IMR-90 (cell line): Measurements from ENCODE around the gene TEX13C. TPM values are rescaled to one million over a fixed set of nuclear protein-coding genes. Genes with fewer than 3 reads are reported as not detected.

Experiments used
- ATAC-seq: fragments of 200-7000 bp; cut with Tn5 transposase; 2 replicates; pipeline ENCODE4 v1.9.1; 2020; ENCODE audit warnings: low read depth, mild to moderate bottlenecking, moderate library complexity
- BruUV-seq: library from RNA; stranded (reverse); fragments of 400-500 nt; replicated peaks from 2 replicates; lab custom pipeline; 2021; lab: Mats Ljungman, UMichigan
- CTCF ChIA-PET: fragments of 300-600 bp; formaldehyde crosslinking; extraction: SDS; loops from one replicate; lab custom pipeline; 2021; ENCODE audit warnings: antibody characterized with exemption; lab: Yijun Ruan, JAX
- POLR2A ChIA-PET: fragments of 300-600 bp; sonication (Branson Sonifier 250); formaldehyde crosslinking; loops from one replicate; lab custom pipeline; 2022; ENCODE audit warnings: antibody characterized with exemption; ENCODE audit not compliant: unreplicated experiment; lab: Charles Lee
- DNase-seq: peaks from one replicate; pipeline ENCODE4 v3.0.0; 2013
- H2AFZ ChIP-seq: replicated peaks from 2 replicates; pipeline ENCODE3; 2013; ENCODE audit warnings: low read length, mild to moderate bottlenecking; ENCODE audit not compliant: poor library complexity
- H2AK5ac ChIP-seq: 2 replicates; pipeline ENCODE4 v1.6.1; 2013; ENCODE audit warnings: low read depth, low read length, inconsistent platforms
- H2AK9ac ChIP-seq: replicated peaks from 2 replicates; pipeline ENCODE3; 2013; ENCODE audit warnings: mild to moderate bottlenecking, low read depth, low read length, moderate library complexity; ENCODE audit not compliant: poor library complexity
- H2BK120ac ChIP-seq: 2 replicates; pipeline ENCODE4 v1.6.1; 2013; ENCODE audit warnings: low read depth, low read length, inconsistent platforms
- H2BK15ac ChIP-seq: 3 replicates; pipeline ENCODE4 v1.6.1; 2013; ENCODE audit warnings: low read depth, low read length, inconsistent platforms
- H2BK20ac ChIP-seq: 2 replicates; pipeline ENCODE4 v1.6.1; 2013; ENCODE audit warnings: low read depth, mild to moderate bottlenecking, inconsistent platforms, low read length, moderate library complexity
- H2BK5ac ChIP-seq: 2 replicates; pipeline ENCODE4 v1.6.1; 2013; ENCODE audit warnings: mild to moderate bottlenecking, low read depth, low read length, inconsistent platforms; ENCODE audit not compliant: poor library complexity, severe bottlenecking
- H3K14ac ChIP-seq: replicated peaks from 2 replicates; pipeline ENCODE4 v1.6.1; 2013; ENCODE audit warnings: low read depth, low read length, inconsistent platforms
- H3K18ac ChIP-seq: 2 replicates; pipeline ENCODE4 v1.6.1; 2013; ENCODE audit warnings: low read depth, low read length, control low read depth
- H3K23ac ChIP-seq: 2 replicates; pipeline ENCODE4 v1.6.1; 2013; ENCODE audit warnings: low read depth, low read length, inconsistent platforms
- H3K27ac ChIP-seq: 2 replicates; pipeline ENCODE4 v1.5.1; 2013; ENCODE audit warnings: mild to moderate bottlenecking, control low read depth, low read length; ENCODE audit not compliant: insufficient read depth
- H3K27me3 ChIP-seq: 2 replicates; pipeline ENCODE4 v1.6.1; 2013; ENCODE audit warnings: low read length; ENCODE audit not compliant: control insufficient read depth, insufficient read depth
- H3K36me3 ChIP-seq: 2 replicates; pipeline ENCODE4 v1.6.1; 2013; ENCODE audit warnings: low read length, mixed read lengths; ENCODE audit not compliant: control insufficient read depth, insufficient read depth
- H3K4ac ChIP-seq: 2 replicates; pipeline ENCODE4 v1.6.1; 2013; ENCODE audit warnings: low read depth, low read length, inconsistent platforms
- H3K4me1 ChIP-seq: 2 replicates; pipeline ENCODE4 v1.6.1; 2013; ENCODE audit warnings: low read length, mixed read lengths; ENCODE audit not compliant: control insufficient read depth, insufficient read depth
- H3K4me2 ChIP-seq: 2 replicates; pipeline ENCODE4 v1.6.1; 2013; ENCODE audit warnings: low read depth, mild to moderate bottlenecking, control low read depth, low read length, moderate library complexity
- H3K4me3 ChIP-seq: 2 replicates; pipeline ENCODE4 v1.5.1; 2013; ENCODE audit warnings: low read depth, mild to moderate bottlenecking, control low read depth, low read length, moderate library complexity; ENCODE audit not compliant: insufficient read depth
- H3K56ac ChIP-seq: 2 replicates; pipeline ENCODE4 v1.6.1; 2013; ENCODE audit warnings: low read length, inconsistent platforms; ENCODE audit not compliant: insufficient read depth; ENCODE audit errors: extremely low read depth
- H3K79me1 ChIP-seq, 2 experiments: 2 replicates each; pipeline ENCODE4 v1.6.1; 2013; ENCODE audit warnings: low read length in 2 of 2, inconsistent platforms in 1 of 2, low read depth in 1 of 2
- H3K9ac ChIP-seq: 2 replicates; pipeline ENCODE4 v1.6.1; 2013; ENCODE audit warnings: low read depth, low read length, control low read depth
- H3K9me1 ChIP-seq: 2 replicates; pipeline ENCODE4 v1.6.1; 2013; ENCODE audit warnings: low read length, inconsistent platforms; ENCODE audit not compliant: insufficient read depth
- H3K9me3 ChIP-seq: 2 replicates; pipeline ENCODE4 v1.6.1; 2013; ENCODE audit warnings: low read length; ENCODE audit not compliant: control insufficient read depth, insufficient read depth
- H4K20me1 ChIP-seq: 2 replicates; pipeline ENCODE4 v1.6.1; 2013; ENCODE audit warnings: low read length, inconsistent platforms; ENCODE audit not compliant: insufficient read depth
- H4K5ac ChIP-seq: 2 replicates; pipeline ENCODE4 v1.6.1; 2013; ENCODE audit warnings: mild to moderate bottlenecking, low read depth, low read length, control low read depth
- H4K8ac ChIP-seq, 2 experiments: 2 replicates each; pipeline ENCODE4 v1.6.1; 2013; ENCODE audit warnings: low read depth in 2 of 2, low read length in 2 of 2, control low read depth in 1 of 2, inconsistent platforms in 1 of 2
- H4K91ac ChIP-seq: 2 replicates; pipeline ENCODE4 v1.6.1; 2013; ENCODE audit warnings: low read depth, low read length, inconsistent platforms; ENCODE audit not compliant: insufficient read depth
- FOS ChIP-seq: fragments of 150-350 bp; IDR thresholded peaks from 2 replicates; pipeline ENCODE4 v1.6.1; 2016; ENCODE audit warnings: low read depth, low read length
- POLR2A ChIP-seq: IDR thresholded peaks from 2 replicates; pipeline ENCODE4 v1.6.1; 2012; ENCODE audit warnings: mild to moderate bottlenecking, low read depth, low read length
- WGBS, 2 experiments: methylation state at CpG; one replicate each; pipeline versions ENCODE4 v1.1.5 to v1.1.7; 2013; ENCODE audit warnings: missing lambda C conversion rate in 2 of 2; ENCODE audit not compliant: insufficient read length in 1 of 2; ENCODE audit errors: extremely low coverage in 2 of 2; 5-methylcytosine and 5-hydroxymethylcytosine counted together
- dilution Hi-C: fragments of 300-500 bp; cut with HindIII; formaldehyde crosslinking; loops from one replicate; pipeline ENCODE4 v1.14.3; 2018; ENCODE audit warnings: low sequenced_read_pairs; ENCODE audit not compliant: unreplicated experiment
- in situ Hi-C: fragments of 300-500 bp; cut with MboI; formaldehyde crosslinking; loops from 3 replicates; pipeline ENCODE4 v1.14.3; 2019; ENCODE audit warnings: low sequenced_read_pairs, inconsistent platforms, mixed read lengths
- intact Hi-C: fragments of 100-400 bp; cut with micrococcal nuclease; formaldehyde crosslinking; loops from 2 replicates; pipeline ENCODE4 v1.10.0; 2022
- polyA plus RNA-seq, 3 experiments: library from polyadenylated mRNA; depleted of rRNA; stranded (reverse); fragments of >200 nt; gene quantifications; 2 replicates each; pipeline ENCODE4 v1.2.3, GENCODE V29; 2012; ENCODE audit warnings: low replicate concordance in 1 of 3
- total RNA-seq: library from RNA; depleted of rRNA; stranded (reverse); fragments of >200 nt; gene quantifications from 2 replicates; pipeline ENCODE4 v1.2.3, GENCODE V29; 2012

The TEX13C gene
- total and polyA plus RNA-seq, 2 of the 4 experiments (the other 2 are of a cell fraction), result not detected

DNA sequence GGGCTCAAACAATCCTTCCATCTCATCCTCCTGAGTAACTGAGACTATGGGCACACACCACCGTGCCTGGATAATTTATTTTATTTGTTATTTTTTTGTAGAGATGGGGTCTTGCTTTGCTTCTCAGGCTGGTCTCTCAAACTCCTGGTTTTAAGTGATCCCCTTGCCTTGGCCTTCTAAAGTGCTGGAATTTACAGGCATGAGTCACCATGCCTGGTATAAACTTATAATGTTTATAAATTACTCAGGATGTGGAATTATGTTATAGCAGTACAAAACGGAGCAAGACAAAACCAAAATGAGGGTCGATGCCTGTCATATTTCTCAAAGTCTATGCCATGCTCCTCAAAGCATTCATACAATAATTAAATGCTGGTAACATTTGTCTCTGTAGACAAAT lies 29.8 kb upstream of the TEX13C start:
- no peak overlapping the region for H2AFZ ChIP-seq
- no peak overlapping the region for H3K23ac ChIP-seq
- H3K79me1 ChIP-seq, result no peaks in the 10 kb centered on the region
- no peak overlapping the region for H2BK15ac ChIP-seq
- H3K4me1 ChIP-seq, result no peaks in the 10 kb centered on the region
- WGBS, 2 experiments, result no CpG with 5 or more reads among the region's 3 CpGs
- H4K5ac ChIP-seq, result no peak overlapping the region
- ChIA-PET POLR2A (no interaction called here), CTCF (no interaction called here)
- H3K27ac ChIP-seq, result peak overlapping the region; percentile 58; the same call in 1 of the 2 replicates
- H3K4me2 ChIP-seq, result peak overlapping the region; percentile 53; the same call in 1 of the 2 replicates
- H2BK120ac ChIP-seq, result peak overlapping the region; percentile 68
- BruUV-seq, result no TSS peak
- intact Hi-C loops (no loop called here), dilution Hi-C loops (no loop called here), in situ Hi-C loops (no loop called here)
- ATAC-seq (peak; percentile 32; the same call in 1 of the 2 replicates), DNase-seq (peak; percentile 37)
- no peaks in the 10 kb centered on the region for H3K9me1 ChIP-seq
- no peak overlapping the region for H3K14ac ChIP-seq
- no peaks in the 10 kb centered on the region for H3K27me3 ChIP-seq
- no peaks in the 10 kb centered on the region for H4K20me1 ChIP-seq
- peak overlapping the region; percentile 45; the same call in 1 of the 2 replicates for H2BK20ac ChIP-seq
- H3K18ac ChIP-seq, result no peak overlapping the region
- H3K4me3 ChIP-seq, result no peak overlapping the region
- TF ChIP-seq POLR2A, result no peak
- TF ChIP-seq FOS, result peak; percentile 33; the same call in 1 of the 2 replicates
- H3K9me3 ChIP-seq, result no peaks in the 10 kb centered on the region
- no peak overlapping the region for H2AK5ac ChIP-seq
- H3K4ac ChIP-seq, result peak overlapping the region; percentile 53
- H2AK9ac ChIP-seq, result no peak overlapping the region
- H2BK5ac ChIP-seq, result peak overlapping the region; percentile 78
- H4K8ac ChIP-seq, result no peak overlapping the region
- no peaks in the 10 kb centered on the region for H3K36me3 ChIP-seq
- no peak overlapping the region for H3K9ac ChIP-seq
- no peak overlapping the region for H4K91ac ChIP-seq
- 0 out of 2 replicates have a peak overlapping the region, but pooled peaks have one; percentile 24 for H3K56ac ChIP-seq
